GM19043 (cell line): ENCODE results near the gene SLC6A4.
"Not testable (repeated sequence)": the region's sequence is repeated elsewhere in the genome, so short reads cannot be mapped to it uniquely, and the experiment has no call there.

ENCODE experiments used
- ATAC-seq: cut with Tn5 transposase; IDR thresholded peaks from one replicate; pipeline ENCODE4 v1.9.1; 2021; ENCODE audit warnings: low read depth; ENCODE audit not compliant: unreplicated experiment

Gene SLC6A4

GRCh38 chr17:30239089-30239462 lies 3.6 kb upstream of the SLC6A4 start:
- no peak for ATAC-seq

- ATAC-seq = no peak
Measured at GRCh38 chr17:30238387-30239088, 3.0 kb upstream of the SLC6A4 start.

DNA sequence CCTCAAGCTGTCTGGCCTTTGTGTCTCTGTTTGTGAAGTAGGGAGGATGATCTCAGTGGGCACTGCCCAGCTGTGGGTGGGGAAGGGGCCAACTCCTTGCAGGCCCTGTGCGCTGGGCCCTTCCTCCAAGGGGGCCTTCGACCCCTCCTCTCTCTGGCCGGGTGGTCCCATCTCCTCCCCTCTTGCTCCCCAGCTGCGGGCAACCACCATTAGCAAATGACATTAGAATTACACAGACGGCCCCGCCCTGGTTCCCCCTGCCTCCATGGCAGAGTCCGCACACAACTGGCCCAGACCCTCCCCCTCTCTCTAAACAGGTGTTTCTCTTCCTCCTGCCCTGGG lies 2.5 kb upstream of the SLC6A4 start:
- ATAC-seq = no peak

DNA sequence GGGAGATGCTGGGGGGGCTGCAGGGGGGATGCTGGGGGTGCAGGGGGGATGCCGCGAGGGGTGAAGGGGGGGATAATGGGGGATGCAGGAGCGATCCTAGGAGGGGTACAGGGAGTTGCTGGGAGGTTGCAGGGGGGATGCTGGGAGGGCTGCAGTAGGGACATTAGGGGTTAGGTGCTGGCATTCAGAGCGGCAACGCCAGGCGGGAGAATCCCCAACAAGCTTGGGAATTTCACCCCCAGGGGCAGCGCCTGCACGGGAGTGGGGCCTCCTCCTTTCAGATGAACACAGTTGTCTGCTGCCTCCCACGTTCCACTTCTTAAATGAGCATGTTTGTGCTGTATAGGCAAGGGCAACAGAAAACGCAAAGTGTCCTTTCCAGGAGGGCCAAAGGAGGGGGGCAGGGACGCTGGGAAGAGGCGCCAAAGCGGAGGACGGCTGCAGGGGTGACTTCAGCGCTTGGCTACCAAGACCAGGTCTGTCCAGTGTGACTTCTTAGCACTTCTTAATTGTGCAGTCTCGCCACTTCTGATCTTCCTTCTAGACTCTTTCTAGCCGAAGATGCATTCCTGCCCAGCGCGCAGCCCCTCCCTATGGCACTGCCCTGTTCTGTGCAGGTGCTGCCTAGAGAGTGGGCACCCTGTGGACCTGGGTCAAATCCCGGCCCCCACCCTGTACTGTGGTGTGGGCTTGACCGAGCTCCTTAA lies 2.0 kb upstream of the SLC6A4 start:
- no peak for ATAC-seq

DNA sequence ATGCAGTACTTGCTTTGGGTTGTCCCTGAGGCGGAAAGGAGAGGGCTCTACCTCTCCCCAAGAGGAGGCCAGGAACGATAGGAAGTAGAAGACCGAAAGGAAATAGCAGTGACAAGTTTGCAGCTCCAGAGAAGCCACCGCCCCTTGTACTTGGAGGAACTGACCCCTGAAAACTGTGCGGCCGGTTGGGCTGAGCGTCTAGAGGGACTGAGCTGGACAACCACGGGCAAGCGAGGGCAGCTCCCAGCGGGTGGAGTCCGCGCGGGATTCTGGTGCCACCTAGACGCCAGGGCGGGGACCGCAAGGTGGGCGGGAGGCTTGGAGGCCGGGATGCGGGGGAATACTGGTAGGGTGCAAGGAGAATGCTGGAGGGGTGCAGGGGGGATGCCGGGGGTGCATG lies 1.3 kb upstream of the SLC6A4 start:
- no peak for ATAC-seq

DNA sequence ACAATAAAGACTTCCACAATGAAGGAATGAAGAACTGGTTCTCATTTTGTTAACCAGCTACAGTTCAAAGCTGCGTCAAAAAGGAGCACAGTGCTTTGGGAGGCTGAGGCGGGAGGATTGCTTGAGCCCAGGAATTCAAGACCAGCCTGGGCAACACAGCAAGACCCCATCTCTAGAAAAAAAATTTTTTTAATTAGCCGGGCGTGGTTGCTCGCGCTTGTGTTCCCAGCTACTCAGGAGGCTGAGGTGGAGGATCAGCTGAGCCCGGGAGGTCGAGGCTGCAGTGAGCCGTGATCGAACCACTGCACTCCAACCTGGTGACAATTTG lies 764 bp upstream of the SLC6A4 start:
- no peak for ATAC-seq

DNA sequence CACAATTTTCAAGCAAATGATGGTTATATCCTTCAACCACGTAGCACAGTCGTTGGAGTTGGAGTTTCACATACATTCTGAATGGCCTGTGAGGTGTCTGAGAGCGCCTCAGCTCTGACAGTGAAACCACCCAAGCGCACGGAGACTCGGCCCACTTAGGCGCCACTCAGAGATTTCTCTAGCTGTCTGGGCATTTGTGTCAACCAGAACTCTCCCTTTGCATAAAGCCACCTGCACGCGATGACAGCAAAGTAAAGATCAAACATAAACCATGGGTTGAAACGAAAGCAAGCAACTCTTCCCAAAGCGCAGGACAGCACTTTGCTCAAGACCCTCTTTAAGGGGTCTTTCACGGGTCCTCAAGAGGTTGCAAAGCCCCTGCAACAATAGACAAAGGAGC lies 533 bp downstream of the SLC6A4 start:
- no peak for ATAC-seq

- no peak for ATAC-seq
Measured at GRCh38 chr17:30234296-30234695, 1.2 kb downstream of the SLC6A4 start.

DNA sequence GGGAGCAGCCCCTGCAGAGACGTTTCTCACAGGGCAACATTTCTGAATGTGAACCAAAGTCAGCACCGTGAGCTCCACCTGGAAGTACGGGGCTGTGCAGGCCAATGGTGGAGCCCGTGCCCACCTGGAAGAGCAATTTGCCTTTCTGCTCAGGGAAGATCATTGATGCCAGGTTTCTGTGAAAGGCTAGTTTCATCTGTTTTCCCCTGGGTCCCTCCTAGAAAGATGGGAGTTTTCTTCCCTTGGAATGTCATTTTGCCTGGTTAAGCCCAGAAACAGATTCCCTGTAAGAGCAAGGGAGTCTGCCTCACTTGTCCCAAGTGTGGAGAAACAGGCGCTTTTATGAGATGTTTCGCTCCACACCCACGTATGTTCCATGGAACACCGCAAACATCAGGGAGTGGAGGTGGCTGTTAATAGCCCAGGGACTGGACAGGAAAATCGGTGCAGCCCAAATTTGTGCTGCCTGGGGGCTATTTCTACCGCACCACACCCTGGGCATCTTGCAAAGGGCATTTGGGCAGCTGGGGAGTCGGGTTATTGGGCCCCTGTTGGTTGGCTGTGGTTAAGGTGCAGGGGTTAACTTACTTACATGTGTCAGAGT lies 2.6 kb downstream of the SLC6A4 start:
- ATAC-seq = no peak

- no peak for ATAC-seq
Measured at GRCh38 chr17:30232015-30232823, 3.3 kb downstream of the SLC6A4 start.

GRCh38 chr17:30230596-30231125 lies 4.8 kb downstream of the SLC6A4 start:
- ATAC-seq = no peak

DNA sequence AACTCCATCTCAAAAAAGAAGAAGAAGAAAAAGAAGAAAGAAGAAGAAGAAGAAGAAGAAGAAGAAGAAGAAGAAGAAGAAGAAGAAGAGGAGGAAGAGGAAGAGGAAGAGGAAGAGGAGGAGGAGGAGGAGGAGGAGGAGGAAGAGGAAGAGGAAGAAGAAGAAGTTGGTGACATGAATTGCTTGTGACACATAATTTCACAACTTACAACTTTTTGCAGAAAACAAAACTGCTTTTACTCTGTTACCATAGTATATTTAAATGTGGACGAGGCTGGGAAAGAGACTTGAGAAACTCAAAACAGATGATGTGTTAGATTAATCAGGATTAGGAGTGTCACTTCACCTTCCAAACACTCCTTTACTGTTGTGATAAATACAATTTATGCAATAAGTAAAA lies 5.5 kb downstream of the SLC6A4 start:
- not testable (repeated sequence) for ATAC-seq

- ATAC-seq = no peak
Measured at GRCh38 chr17:30229012-30229411, 6.5 kb downstream of the SLC6A4 start.

DNA sequence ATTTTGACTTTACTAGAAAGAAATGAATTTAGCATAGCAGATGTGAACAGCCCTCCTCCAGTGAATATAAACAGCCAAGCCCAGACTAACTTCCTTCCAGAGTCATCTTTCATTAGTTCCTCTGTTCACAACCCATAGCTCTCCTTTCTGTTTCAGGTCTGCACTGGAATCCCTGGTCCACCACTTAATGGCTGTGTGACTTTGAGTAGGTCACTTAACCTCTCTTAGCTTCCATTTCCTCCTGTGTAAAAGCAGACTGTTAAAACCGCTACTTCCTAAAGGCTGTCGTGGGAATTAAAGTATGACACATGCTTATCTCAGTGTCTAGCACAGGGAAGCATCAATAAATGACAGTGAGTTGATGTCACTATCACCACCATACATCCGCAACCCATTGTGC lies 7.5 kb downstream of the SLC6A4 start:
- no peak for ATAC-seq

- no peak for ATAC-seq
Measured at GRCh38 chr17:30226878-30227277, 8.6 kb downstream of the SLC6A4 start.

- no peak for ATAC-seq
Measured at GRCh38 chr17:30225919-30226553, 9.5 kb downstream of the SLC6A4 start.

DNA sequence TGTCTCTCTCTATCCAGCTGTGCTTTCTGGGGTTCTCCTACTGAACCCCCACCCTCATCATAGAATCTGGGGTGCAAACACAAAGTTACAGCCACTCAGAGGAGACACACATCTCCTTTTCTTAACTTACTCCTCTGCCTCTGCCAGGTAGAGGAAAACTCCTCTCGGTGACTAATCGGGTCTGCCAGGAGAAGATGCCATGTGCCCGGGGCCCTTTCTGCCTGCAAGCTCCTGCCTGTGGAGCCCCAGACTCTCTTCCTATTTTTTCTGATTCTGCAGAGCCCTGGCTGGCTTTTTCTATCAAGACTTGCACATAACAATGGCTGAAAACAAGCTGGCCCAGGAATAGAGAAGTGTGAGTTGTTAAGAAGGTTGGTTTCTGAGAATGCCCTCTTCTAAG lies 10.4 kb downstream of the SLC6A4 start:
- ATAC-seq = no peak

DNA sequence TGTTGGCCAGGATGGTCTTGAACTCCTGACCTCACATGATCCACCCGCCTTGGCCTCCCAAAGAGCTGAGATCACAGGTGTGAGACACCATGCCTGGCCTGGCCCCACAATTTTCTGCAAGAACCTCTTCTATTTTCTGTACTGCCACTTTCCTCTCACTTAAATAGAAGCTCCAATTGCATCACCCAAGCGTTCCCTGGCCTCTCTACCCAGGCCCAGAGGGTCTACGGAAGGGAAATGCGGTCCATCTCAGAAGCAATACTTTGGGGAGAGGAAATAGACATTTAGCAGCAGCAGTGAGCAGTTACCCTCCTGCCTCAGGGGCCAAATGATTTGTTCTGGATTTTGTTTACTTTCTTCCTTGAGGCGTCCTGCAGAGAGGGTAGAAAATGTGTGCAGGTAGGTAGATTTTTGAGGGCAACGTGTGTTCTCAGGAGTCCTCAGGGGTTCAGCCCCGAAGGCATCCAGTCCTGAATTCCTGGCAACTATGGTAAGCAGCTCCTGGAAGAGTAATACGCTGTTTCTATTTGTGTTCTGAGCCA lies 11.0 kb downstream of the SLC6A4 start:
- ATAC-seq = no peak

- ATAC-seq = no peak
Measured at GRCh38 chr17:30222721-30223175, 12.7 kb downstream of the SLC6A4 start.

- ATAC-seq = no peak
Measured at GRCh38 chr17:30222251-30222650, 13.2 kb downstream of the SLC6A4 start.
